Breast epithelium (tissue), 4 donors: ENCODE data around the gene VSTM2B. TPM values are rescaled to one million over a fixed set of nuclear protein-coding genes. Genes with fewer than 3 reads are reported as not detected.
A peak's percentile ranks its signal among the peaks of the same experiment; 100 is the strongest.

Experiments
- DNase-seq, 2 donors: peaks; one replicate each; pipeline ENCODE4 v3.0.0-alpha.2; 2019; ENCODE audit warnings: low spot score in 2 of 2
- H3K27ac ChIP-seq, 2 donors: fragments of 200-600 bp; sonication (generic) in 1 of 2; one replicate each; pipeline ENCODE4 v1.5.1; 2016 to 2019; ENCODE audit warnings: mild to moderate bottlenecking in 1 of 2
- H3K27me3 ChIP-seq, 2 donors: fragments of 200-600 bp; sonication (generic) in 1 of 2; one replicate each; pipeline versions ENCODE4 v1.5.1 to v1.6.0; 2017 to 2019; ENCODE audit warnings: control low read depth in 1 of 2, mild to moderate bottlenecking in 1 of 2
- H3K36me3 ChIP-seq: fragments of 200-600 bp; one replicate; pipeline ENCODE4 v1.5.1; 2019
- H3K4me1 ChIP-seq, 2 donors: fragments of 200-600 bp; sonication (generic); one replicate each; pipeline ENCODE4 v1.5.1; 2016 to 2019; ENCODE audit warnings: control low read depth in 1 of 2
- H3K4me3 ChIP-seq, 3 donors: fragments of 200-600 bp; sonication (generic); 1 replicate in 2 of 3; 2 replicates in 1 of 3; pipeline ENCODE4 v1.5.1; 2016 to 2019; ENCODE audit warnings: mild to moderate bottlenecking in 3 of 3, moderate library complexity in 2 of 3
- H3K9me3 ChIP-seq, 2 donors: fragments of 200-600 bp; sonication (generic) in 1 of 2; one replicate each; pipeline ENCODE4 v1.5.1; 2016 to 2019; ENCODE audit warnings: control low read depth in 1 of 2
- CTCF ChIP-seq, 3 donors: fragments of 450-650 bp; IDR thresholded peaks; one replicate each; pipeline ENCODE4 v1.5.1; 2016 to 2017; ENCODE audit warnings: antibody characterized with exemption in 3 of 3, mild to moderate bottlenecking in 3 of 3, moderate library complexity in 3 of 3
- POLR2A ChIP-seq: fragments of 450-650 bp; IDR thresholded peaks from one replicate; pipeline ENCODE4 v1.6.1; 2016; ENCODE audit warnings: antibody characterized with exemption, mild to moderate bottlenecking, moderate library complexity
- POLR2AphosphoS5 ChIP-seq, 3 donors: sonication (generic); formaldehyde crosslinking; IDR thresholded peaks; one replicate each; pipeline ENCODE4 v1.6.1; 2017; ENCODE audit warnings: antibody characterized with exemption in 3 of 3
- intact Hi-C: fragments of 100-400 bp; cut with DNase I; formaldehyde crosslinking; loops from one replicate; pipeline ENCODE4 v1.15.1; 2023; ENCODE audit warnings: low total_unique reads
- total RNA-seq, 3 donors: library from RNA; depleted of rRNA; stranded (reverse); fragments of >200 nt; gene quantifications; one replicate each; pipeline ENCODE4 v1.1.0, GENCODE V29; 2016

The VSTM2B gene
- total RNA-seq, 3 donors from 2014 or later = not detected

GRCh38 chr19:29489172-29489951 is 36.4 kb upstream of the VSTM2B start:
- no peaks in the 10 kb centered on the region for H3K4me1 ChIP-seq
- H3K36me3 ChIP-seq = no peaks in the 10 kb centered on the region
- no peaks in the 10 kb centered on the region for H3K9me3 ChIP-seq
- H3K27ac ChIP-seq = no peak overlapping the region
- no peak for DNase-seq
- intact Hi-C loops = no loop called here
- H3K4me3 ChIP-seq = no peak overlapping the region
- peaks cover 0 to 14% of the 10 kb centered on the region in 2 donors for H3K27me3 ChIP-seq
- no peak for TF ChIP-seq POLR2AphosphoS5 (IDR thresholded peaks at IDR 0.05)
- TF ChIP-seq POLR2A = no peak
- no peak for TF ChIP-seq CTCF (IDR thresholded peaks at IDR 0.05)

DNA sequence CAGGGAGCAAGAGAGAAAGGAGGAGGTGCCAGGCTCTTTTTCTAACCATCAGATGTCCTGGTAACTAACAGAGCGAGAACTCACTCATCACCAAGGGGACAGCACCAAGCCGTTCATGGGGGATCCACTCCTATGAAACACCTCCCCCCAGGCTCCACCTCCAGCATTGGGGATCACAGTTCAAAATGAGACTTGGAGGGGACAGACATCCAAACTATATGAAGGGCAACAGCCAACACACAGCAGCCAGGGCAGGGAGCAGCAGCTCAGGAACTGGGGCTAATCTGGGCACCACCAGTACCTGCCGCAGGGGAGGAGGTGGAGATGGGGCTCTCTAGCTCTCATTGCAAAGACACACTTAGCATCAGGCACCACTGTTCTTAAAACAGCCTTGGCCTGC is 34.3 kb upstream of the VSTM2B start:
- no peak overlapping the region for H3K4me3 ChIP-seq
- TF ChIP-seq POLR2A (no peak), CTCF (IDR thresholded peaks at IDR 0.05) (no peak), POLR2AphosphoS5 (IDR thresholded peaks at IDR 0.05) (no peak)
- H3K27me3 ChIP-seq = peaks cover 0 to 10% of the 10 kb centered on the region in 2 donors
- no peaks in the 10 kb centered on the region for H3K9me3 ChIP-seq
- intact Hi-C loops = no loop called here
- no peak overlapping the region for H3K27ac ChIP-seq
- DNase-seq = no peak
- no peaks in the 10 kb centered on the region for H3K4me1 ChIP-seq
- no peaks in the 10 kb centered on the region for H3K36me3 ChIP-seq

GRCh38 chr19:29491995-29492577 is 33.7 kb upstream of the VSTM2B start:
- Histone ChIP-seq H3K4me1 (no peaks in the 10 kb centered on the region), H3K36me3 (no peaks in the 10 kb centered on the region), H3K9me3 (no peaks in the 10 kb centered on the region), H3K27ac (no peak overlapping the region), H3K4me3 (no peak overlapping the region), H3K27me3 (peaks cover 0 to 10% of the 10 kb centered on the region in 2 donors)
- intact Hi-C loops = no loop called here
- TF ChIP-seq POLR2A = no peak
- no peak for TF ChIP-seq CTCF (IDR thresholded peaks at IDR 0.05)
- no peak for TF ChIP-seq POLR2AphosphoS5 (IDR thresholded peaks at IDR 0.05)
- DNase-seq = no peak

DNA sequence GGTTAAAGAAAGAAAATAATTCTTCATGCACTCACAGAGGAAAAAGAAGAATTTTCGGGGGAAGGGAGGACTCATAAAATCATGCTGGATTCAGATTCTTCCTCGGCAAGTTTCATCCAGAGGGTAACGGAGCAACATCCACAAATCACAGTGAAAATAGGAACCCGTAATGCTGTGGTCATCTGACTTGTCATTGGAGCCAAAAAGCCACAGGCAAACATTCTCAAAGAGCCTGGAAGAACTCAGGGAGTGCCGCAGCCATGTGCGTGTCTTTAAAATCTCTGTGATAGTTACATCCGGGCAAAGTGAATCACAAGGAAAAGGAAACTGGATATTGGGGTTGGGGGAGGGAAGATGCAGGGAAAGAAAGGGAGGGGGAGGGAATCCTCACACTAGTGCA is 33.0 kb upstream of the VSTM2B start:
- peaks cover 0 to 10% of the 10 kb centered on the region in 2 donors for H3K27me3 ChIP-seq
- TF ChIP-seq POLR2AphosphoS5 (IDR thresholded peaks at IDR 0.05) (no peak), CTCF (IDR thresholded peaks at IDR 0.05) (no peak), POLR2A (no peak)
- no peak overlapping the region for H3K27ac ChIP-seq
- no peaks in the 10 kb centered on the region for H3K9me3 ChIP-seq
- intact Hi-C loops = no loop called here
- DNase-seq = no peak
- no peaks in the 10 kb centered on the region for H3K4me1 ChIP-seq
- H3K36me3 ChIP-seq = no peaks in the 10 kb centered on the region
- peak overlapping the region in 1 of 3 donors; percentile 3 for H3K4me3 ChIP-seq

- Histone ChIP-seq H3K27me3 (peaks cover 0 to 10% of the 10 kb centered on the region in 2 donors), H3K36me3 (no peaks in the 10 kb centered on the region), H3K9me3 (no peaks in the 10 kb centered on the region), H3K27ac (no peak overlapping the region), H3K4me1 (no peaks in the 10 kb centered on the region), H3K4me3 (no peak overlapping the region)
- DNase-seq = no peak
- no peak for TF ChIP-seq POLR2A
- no peak for TF ChIP-seq POLR2AphosphoS5 (IDR thresholded peaks at IDR 0.05)
- TF ChIP-seq CTCF (IDR thresholded peaks at IDR 0.05) = no peak
- intact Hi-C loops = no loop called here
These were observed 30.7 kb upstream of the VSTM2B start for GRCh38 chr19:29495091-29495490.
